Non-pigmented ciliary epithelial cell (primary cell): ENCODE results near the gene AGXT2.

Source experiments
- DNase-seq: peaks from one replicate; pipeline ENCODE4 v3.0.0-alpha.2; 2010; ENCODE audit warnings: low read depth

Gene AGXT2

GRCh38 chr5:34967540-34967939 is 80.2 kb downstream of the AGXT2 start:
- no peak for DNase-seq

- DNase-seq, result peak; percentile 47
Measured at GRCh38 chr5:34959323-34959722, 88.4 kb downstream of the AGXT2 start.

GRCh38 chr5:34957857-34958690 is 89.7 kb downstream of the AGXT2 start:
- no peak for DNase-seq

- no peak for DNase-seq
Measured at GRCh38 chr5:34957321-34957720, 90.4 kb downstream of the AGXT2 start.
